PFSK-1 (cell line): ENCODE results near the gene VNN1.

Experiments
- POLR2AphosphoS5 ChIP-seq: IDR thresholded peaks from 2 replicates; pipeline ENCODE4 v1.6.1; 2012; ENCODE audit warnings: low read depth, mild to moderate bottlenecking, control low read depth, low read length, moderate library complexity
- SIN3A ChIP-seq: IDR thresholded peaks from 2 replicates; pipeline ENCODE4 v1.6.1; 2012; ENCODE audit warnings: mild to moderate bottlenecking, low read length, moderate library complexity, borderline replicate concordance; ENCODE audit not compliant: insufficient read depth

GRCh38 chr6:132695773-132696172, 18.1 kb downstream of the VNN1 start:
- TF ChIP-seq POLR2AphosphoS5, result no peak
- TF ChIP-seq SIN3A, result no peak
